HG02759 (cell line): ENCODE measurements around the gene RFX2.
"Not testable (repeated sequence)": the region's sequence is repeated elsewhere in the genome, so short reads cannot be mapped to it uniquely, and the experiment has no call there.

Experiments used
- ATAC-seq: cut with Tn5 transposase; IDR thresholded peaks from one replicate; pipeline ENCODE4 v1.9.1; 2021; ENCODE audit warnings: mild to moderate bottlenecking, moderate library complexity; ENCODE audit not compliant: unreplicated experiment

The RFX2 gene

DNA sequence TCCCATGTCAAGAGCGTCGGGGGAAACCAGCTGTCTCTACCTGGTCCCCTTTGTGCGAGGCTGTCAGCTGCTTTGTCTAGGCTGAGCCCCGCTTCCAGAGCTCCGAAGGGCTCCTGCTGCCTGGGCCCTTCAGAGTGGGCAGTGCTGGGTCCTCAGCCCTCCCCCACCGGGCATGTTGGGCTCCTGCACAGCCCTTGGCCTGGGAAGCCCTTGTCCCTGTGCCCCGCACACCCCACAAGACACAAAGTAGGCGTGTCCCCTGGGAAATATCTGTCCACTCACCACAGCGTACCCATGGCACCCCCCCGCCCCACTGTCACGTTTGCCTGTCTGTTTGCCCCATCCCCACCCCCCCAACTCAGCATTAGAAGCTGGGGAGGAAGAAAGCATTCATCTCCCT, 92.7 kb downstream of the RFX2 start:
- no peak for ATAC-seq

DNA sequence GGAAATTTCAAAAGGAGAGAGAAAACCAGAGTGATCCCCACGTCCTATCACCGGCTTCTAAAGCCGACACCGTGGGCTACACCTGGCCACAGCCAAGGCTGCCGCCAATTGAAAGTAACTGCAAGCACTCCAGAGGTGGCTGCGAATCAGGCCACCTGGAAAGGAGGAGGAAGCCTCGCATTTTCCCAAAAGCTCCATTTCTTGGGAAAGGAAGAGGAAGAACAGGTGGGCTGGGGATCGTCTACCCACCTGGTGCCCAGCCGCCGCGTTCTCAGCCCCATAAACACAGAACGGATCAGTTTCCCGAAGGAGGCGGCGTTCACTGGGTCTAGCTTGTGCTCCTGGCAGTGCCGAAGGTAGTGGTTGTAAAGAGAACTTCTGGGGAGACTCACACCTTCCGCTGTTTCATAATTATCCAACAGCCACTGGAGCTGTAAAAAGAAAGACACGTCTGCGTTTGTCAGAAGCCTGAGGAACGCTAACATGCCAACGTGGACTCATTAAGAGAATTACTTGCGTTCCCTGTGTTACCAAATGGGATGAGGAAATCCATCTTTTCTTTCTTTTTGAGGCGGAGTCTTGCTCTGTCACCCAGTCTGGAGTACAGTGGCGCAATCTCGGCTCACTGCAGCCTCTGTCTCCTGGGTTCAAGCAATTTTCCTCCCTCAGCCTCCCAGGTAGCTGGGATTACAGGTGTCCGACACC, 94.3 kb downstream of the RFX2 start:
- ATAC-seq: no peak

GRCh38 chr19:6014551-6015135, 95.7 kb downstream of the RFX2 start:
- no peak for ATAC-seq

GRCh38 chr19:6012426-6013170, 97.7 kb downstream of the RFX2 start:
- ATAC-seq: no peak

DNA sequence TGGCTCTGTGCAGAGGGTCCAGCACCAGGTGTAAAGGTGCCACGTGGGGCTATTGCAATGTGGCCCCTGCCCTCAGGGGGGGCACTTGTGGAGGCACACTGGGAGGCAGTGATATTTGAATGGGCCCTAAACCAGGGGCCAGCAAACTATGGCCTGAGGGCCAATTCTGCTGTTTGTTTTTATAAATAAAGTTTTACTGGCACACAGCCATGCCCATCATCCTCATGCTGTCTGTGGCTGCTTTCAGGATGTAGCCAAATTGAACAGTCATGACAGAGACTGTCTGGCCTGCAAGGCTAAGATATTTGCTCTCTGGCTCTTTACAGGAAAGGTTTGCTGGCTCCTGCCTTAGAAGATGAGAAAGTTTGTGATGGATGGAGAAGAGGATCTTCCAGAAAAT, 98.5 kb downstream of the RFX2 start:
- ATAC-seq: no peak

- ATAC-seq: no peak
These were observed 99.1 kb downstream of the RFX2 start for GRCh38 chr19:6011206-6011605.

- no peak for ATAC-seq
These were observed 100.2 kb downstream of the RFX2 start for GRCh38 chr19:6010107-6010506.

DNA sequence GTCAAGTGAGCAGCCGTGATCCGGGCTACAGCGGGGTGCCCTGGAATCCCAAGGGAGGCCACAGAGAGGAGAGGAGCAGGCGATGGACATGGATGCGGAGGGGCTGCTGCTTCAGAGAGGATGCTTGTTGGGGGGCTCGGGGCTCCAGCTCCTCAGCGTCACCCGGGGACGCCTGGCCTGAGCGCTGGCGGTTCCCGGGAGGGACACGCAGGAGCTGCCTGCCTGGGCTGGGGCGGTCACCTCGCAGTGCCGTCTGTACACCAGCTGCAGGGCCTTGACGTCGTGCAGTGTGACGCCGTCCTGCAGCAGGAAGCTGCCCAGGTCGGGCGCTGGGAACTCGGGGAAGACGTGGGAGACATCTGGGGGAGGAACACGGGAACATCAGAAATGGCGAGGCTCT, 102.4 kb downstream of the RFX2 start:
- no peak for ATAC-seq

DNA sequence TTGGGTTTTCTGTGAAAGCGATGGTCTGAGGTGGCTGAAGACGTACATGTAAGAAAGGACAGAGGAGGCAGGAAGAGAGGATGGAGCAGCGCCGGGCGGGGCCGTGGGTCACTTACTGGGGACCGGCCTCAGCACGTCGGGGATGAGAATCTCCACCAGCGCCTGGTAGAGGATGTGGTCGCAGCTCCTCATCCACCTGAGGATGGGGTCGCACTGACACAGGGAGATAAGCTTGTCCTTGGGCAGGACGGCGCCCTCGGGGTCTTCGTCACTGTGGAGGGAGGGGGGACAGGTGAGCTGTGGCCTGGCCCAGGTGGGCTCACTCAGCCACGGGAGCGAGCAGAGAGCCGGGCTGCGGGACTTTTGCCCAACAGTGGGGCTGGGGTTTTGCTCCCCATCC, 103.4 kb downstream of the RFX2 start:
- ATAC-seq: no peak

DNA sequence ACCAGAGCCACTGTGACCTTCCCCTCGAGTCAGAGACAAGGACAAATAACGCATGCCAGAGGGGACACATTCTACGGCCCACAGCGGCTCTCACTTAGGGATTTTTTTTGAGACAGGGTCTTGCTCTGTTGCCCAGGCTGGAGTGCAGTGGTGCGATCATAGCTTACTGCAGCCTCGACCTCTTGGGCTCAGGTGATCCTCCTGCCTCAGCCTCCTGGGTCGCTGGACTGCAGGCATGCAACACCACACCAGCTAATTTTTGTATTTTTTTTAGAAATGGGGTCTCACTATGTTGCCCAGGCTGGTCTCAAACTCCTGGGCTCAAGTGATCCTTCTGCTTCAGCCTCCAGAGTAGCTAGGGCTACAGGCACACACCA, 104.2 kb downstream of the RFX2 start:
- not testable (repeated sequence) for ATAC-seq

DNA sequence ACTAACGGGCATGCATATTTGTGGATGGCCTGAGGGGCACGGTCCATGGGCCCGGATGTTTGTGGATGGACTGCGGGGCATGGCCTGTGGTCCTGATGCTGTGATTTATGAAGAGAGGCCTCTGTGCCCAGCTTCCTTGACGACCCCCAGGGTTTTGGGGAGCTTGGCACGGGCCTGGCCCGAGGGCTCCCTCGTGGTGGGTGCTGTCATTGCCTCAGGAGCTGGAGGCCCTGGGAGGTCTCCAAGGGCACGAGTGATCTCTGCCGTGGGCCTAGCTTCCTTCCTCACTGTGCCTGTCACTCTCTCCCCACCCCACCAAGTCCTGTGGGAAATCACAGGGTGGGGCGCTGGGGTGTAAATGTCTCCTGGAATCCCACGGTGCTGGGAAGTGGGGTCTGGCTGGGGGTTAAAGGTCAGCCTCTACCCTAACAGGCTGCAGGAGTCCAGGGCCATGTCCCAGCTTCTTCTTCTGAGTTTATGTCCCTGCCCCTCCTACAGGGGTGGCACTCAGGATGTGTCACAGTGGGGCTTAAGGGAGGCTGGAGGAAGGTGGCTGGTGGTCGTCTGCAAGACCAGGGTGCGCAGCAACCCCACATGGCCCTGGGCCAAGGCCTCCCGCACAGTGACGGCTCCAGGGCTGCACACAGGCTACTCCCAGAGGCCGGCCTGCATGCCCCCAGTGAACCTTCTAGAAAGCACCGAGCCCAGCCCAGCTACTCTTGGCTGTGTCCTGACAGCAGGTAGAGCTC, 104.8 kb downstream of the RFX2 start:
- ATAC-seq: no peak

GRCh38 chr19:6003976-6004375, 106.3 kb downstream of the RFX2 start:
- ATAC-seq: no peak

- no peak for ATAC-seq
These were observed 107.7 kb downstream of the RFX2 start for GRCh38 chr19:6002591-6002990.

DNA sequence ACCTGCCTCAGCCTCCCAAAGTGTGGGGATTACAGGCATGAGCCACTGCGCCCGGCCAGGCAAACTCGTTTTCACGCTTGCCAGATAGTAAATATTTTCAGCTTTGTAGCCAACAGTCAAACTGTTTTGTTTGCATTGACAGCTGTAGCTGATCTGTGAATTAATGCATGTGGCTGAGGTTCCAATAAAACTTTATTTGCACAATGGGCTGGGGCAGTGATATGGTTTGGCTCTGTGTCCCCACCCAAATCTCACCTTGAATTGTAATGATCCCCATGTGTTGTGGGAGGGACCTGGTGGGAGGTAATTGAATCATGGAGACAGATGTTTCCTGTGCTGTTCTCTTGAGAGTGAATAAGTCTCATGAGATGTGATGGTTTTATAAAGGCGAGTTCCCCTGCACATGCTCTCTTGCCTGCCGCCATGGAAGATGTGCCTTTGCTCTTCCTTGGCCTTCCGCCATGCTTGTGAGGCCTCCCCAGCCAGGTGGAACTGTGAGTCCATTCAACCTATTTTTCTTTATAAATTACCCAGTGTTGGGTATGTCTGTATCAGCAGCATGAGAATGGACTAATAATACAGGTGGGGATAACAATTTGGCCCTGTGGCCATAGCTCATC, 110.0 kb downstream of the RFX2 start:
- ATAC-seq: no peak

- no peak for ATAC-seq
These were observed 110.6 kb downstream of the RFX2 start for GRCh38 chr19:5999693-6000092.

GRCh38 chr19:5997371-5997770, 112.9 kb downstream of the RFX2 start:
- no peak for ATAC-seq

DNA sequence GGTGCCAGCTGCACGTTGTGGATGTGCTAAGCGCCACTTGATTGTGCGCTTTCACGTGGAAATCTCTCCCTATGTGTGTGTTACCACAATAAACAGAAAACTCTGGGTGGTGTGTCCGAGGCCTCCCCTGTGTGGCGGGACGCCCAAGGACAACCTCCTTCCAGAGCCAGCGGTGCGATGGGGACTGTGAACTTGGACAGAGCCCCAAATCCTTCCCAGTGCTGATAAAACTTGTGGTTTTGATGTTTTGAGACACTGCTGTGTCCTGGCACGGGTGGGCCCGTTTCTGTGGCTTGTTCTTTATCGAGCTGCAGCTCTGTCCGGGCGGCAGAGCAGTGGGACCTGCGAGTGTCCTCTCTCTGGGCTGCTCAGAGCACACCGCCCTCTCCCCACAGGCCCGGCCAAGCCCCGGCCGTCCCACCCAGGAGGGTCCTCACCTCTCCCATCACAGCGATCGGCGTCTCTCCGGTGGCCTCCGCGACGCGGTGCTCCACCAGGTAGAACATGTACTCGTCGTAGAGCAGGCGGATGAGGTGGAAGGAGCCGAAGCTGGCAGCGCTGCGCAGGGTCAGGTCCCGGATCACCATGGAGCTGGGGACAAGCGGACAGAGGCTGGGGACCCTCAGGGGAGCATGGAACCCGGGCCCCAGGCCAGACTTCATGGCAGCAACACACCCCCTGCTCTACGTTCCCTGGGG, 113.5 kb downstream of the RFX2 start:
- ATAC-seq: no peak

DNA sequence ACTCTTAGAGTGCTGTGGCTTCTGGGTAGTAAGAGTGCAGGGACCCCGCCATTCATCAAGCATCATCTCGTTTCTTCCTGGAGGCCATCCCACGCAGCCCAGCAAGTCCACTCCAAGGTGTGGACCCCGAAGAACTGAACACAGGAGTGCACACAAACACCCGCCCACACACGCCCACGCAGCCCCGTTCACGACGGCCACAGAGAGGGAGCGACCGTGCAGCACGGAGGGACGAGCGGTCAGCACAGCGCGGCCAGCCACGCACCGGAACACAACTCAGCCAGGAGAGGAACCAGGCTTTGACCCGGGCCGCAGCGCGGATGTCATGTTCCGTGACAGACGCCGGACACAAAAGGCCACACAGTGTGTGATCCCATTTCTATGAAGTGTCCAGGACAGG, 114.2 kb downstream of the RFX2 start:
- ATAC-seq: no peak

GRCh38 chr19:5995606-5996005, 114.7 kb downstream of the RFX2 start:
- ATAC-seq: no peak

- no peak for ATAC-seq
These were observed 115.7 kb downstream of the RFX2 start for GRCh38 chr19:5994405-5995165.
